ENCODE data around the gene TOB2.

DNA sequence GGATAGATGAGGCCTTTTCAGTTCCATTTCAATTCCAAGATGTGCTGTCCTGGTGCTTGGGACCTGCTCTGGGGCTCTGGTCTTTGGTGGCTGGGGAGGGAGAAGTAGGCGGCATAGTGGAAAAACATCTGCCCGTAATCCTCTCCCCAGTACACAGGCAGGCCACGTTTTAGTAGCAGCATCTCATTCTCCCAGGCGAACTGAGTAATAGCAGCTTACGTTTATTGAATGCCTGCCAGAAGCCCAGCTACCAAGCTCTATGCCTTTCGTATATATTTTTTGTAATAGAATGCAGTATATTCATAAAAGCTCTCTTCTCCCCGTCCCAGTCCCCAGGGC lies 33.8 kb upstream of the TOB2 start:
- no peak for TF ChIP-seq CTCF (IDR thresholded peaks at IDR 0.05; ENCODE audit: low read depth, low read length, missing input control)
- TF ChIP-seq RXRA (IDR thresholded peaks at IDR 0.05): no peak
- TF ChIP-seq JUND (IDR thresholded peaks at IDR 0.05): no peak
- TF ChIP-seq SP1 (IDR thresholded peaks at IDR 0.05): no peak
- TF ChIP-seq FOXA1 (IDR thresholded peaks at IDR 0.05): no peak
- no peak for TF ChIP-seq RAD21 (IDR thresholded peaks at IDR 0.05)
- TF ChIP-seq, protein P1, sequence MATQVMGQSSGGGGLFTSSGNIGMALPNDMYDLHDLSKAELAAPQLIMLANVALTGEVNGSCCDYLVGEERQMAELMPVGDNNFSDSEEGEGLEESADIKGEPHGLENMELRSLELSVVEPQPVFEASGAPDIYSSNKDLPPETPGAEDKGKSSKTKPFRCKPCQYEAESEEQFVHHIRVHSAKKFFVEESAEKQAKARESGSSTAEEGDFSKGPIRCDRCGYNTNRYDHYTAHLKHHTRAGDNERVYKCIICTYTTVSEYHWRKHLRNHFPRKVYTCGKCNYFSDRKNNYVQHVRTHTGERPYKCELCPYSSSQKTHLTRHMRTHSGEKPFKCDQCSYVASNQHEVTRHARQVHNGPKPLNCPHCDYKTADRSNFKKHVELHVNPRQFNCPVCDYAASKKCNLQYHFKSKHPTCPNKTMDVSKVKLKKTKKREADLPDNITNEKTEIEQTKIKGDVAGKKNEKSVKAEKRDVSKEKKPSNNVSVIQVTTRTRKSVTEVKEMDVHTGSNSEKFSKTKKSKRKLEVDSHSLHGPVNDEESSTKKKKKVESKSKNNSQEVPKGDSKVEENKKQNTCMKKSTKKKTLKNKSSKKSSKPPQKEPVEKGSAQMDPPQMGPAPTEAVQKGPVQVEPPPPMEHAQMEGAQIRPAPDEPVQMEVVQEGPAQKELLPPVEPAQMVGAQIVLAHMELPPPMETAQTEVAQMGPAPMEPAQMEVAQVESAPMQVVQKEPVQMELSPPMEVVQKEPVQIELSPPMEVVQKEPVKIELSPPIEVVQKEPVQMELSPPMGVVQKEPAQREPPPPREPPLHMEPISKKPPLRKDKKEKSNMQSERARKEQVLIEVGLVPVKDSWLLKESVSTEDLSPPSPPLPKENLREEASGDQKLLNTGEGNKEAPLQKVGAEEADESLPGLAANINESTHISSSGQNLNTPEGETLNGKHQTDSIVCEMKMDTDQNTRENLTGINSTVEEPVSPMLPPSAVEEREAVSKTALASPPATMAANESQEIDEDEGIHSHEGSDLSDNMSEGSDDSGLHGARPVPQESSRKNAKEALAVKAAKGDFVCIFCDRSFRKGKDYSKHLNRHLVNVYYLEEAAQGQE (IDR thresholded peaks at IDR 0.05): no peak
- TF ChIP-seq, protein P2, sequence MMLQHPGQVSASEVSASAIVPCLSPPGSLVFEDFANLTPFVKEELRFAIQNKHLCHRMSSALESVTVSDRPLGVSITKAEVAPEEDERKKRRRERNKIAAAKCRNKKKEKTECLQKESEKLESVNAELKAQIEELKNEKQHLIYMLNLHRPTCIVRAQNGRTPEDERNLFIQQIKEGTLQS (IDR thresholded peaks at IDR 0.05): no peak
- TF ChIP-seq TAF1 (conservative IDR thresholded peaks at IDR 0.05): no peak
- TF ChIP-seq, protein P3, sequence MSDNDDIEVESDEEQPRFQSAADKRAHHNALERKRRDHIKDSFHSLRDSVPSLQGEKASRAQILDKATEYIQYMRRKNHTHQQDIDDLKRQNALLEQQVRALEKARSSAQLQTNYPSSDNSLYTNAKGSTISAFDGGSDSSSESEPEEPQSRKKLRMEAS (IDR thresholded peaks at IDR 0.05): no peak
- TF ChIP-seq EGR1 (IDR thresholded peaks at IDR 0.05; ENCODE audit: low read depth in 2 of 2): no peak
- no peak for TF ChIP-seq YY1 (IDR thresholded peaks at IDR 0.05)
- no peak for TF ChIP-seq ZBTB33 (IDR thresholded peaks at IDR 0.05)

All from liver (tissue), 3 donors.